K562 (cell line): ENCODE results near the gene DYNLL1. TPM values are rescaled to one million over a fixed set of nuclear protein-coding genes. Genes with fewer than 3 reads are reported as not detected.

Experiments used
- ARID1B ChIP-seq: fragments of 450-650 bp; IDR thresholded peaks from 2 replicates; pipeline ENCODE4 v1.6.1; 2016; ENCODE audit warnings: antibody characterized with exemption, mild to moderate bottlenecking, inconsistent platforms
- ATF7 ChIP-seq: fragments of 450-650 bp; IDR thresholded peaks from 2 replicates; pipeline ENCODE4 v1.7.1; 2014; ENCODE audit warnings: mild to moderate bottlenecking, moderate library complexity
- BHLHE40 ChIP-seq: IDR thresholded peaks from 2 replicates; pipeline ENCODE4 v1.6.1; 2011; ENCODE audit warnings: low read length, improper control_type of control experiment
- BMI1 ChIP-seq: fragments of 150-350 bp; IDR thresholded peaks from 2 replicates; pipeline ENCODE4 v1.6.1; 2014; ENCODE audit warnings: low read length
- CAMTA2 ChIP-seq: fragments of 250-450 bp; sonication (Bioruptor Pico); conservative IDR thresholded peaks from 2 replicates; pipeline ENCODE4 v1.5.1; 2022
- DPF2 ChIP-seq: fragments of 450-650 bp; IDR thresholded peaks from 2 replicates; pipeline ENCODE4 v1.6.1; 2016
- ELF2 ChIP-seq: fragments of 250-450 bp; sonication (Bioruptor Pico); IDR thresholded peaks from 2 replicates; pipeline ENCODE4 v1.5.0; 2021; ENCODE audit warnings: mild to moderate bottlenecking
- ETV1 ChIP-seq: fragments of 450-650 bp; conservative IDR thresholded peaks from 2 replicates; pipeline ENCODE4 v1.6.1; 2016; ENCODE audit warnings: missing genetic modification characterization, control low read depth, low read depth, missing compliant biosample characterization
- GABPB2 ChIP-seq: fragments of 250-450 bp; sonication (Bioruptor Pico); conservative IDR thresholded peaks from 2 replicates; pipeline ENCODE4 v1.5.1; 2021; ENCODE audit warnings: mild to moderate bottlenecking
- HDAC1 ChIP-seq, 2 experiments: fragments of 450-650 bp; IDR thresholded peaks; 2 replicates each; pipeline ENCODE4 v1.6.1; 2016 to 2017; ENCODE audit warnings: inconsistent platforms in 1 of 2, mild to moderate bottlenecking in 1 of 2, moderate library complexity in 1 of 2
- KDM4B ChIP-seq, 2 experiments: fragments of 450-650 bp in 1 of 2; sonication (generic) in 1 of 2; IDR thresholded peaks; 2 replicates each; pipeline ENCODE4 v1.6.1; 2016 to 2017; ENCODE audit warnings: borderline replicate concordance in 2 of 2, antibody characterized with exemption in 1 of 2, low read depth in 1 of 2, mild to moderate bottlenecking in 1 of 2
- KHSRP ChIP-seq: fragments of 450-650 bp; IDR thresholded peaks from 2 replicates; pipeline ENCODE4 v1.6.1; 2017
- MTA1 ChIP-seq: fragments of 450-650 bp; IDR thresholded peaks from 2 replicates; pipeline ENCODE4 v1.6.1; 2017; ENCODE audit warnings: borderline replicate concordance
- MYNN ChIP-seq, 2 experiments: sonication (generic); formaldehyde crosslinking in 1 of 2; IDR thresholded peaks; 2 replicates each; pipeline versions ENCODE4 v1.5.0 to v1.6.1; 2016 to 2020; ENCODE audit warnings: antibody characterized with exemption in 1 of 2, missing genetic modification reagents in 1 of 2
- NFIX ChIP-seq: fragments of 250-450 bp; sonication (Bioruptor Pico); IDR thresholded peaks from 2 replicates; pipeline ENCODE4 v1.4.0; 2020; ENCODE audit warnings: low read depth, mild to moderate bottlenecking, moderate library complexity
- RCOR1 ChIP-seq, 2 experiments: IDR thresholded peaks; 2 replicates each; pipeline ENCODE4 v1.6.1; 2012; ENCODE audit warnings: low read depth in 2 of 2, low read length in 2 of 2, borderline replicate concordance in 1 of 2, improper control_type of control experiment in 1 of 2
- SP1 ChIP-seq: sonication (generic); formaldehyde crosslinking; IDR thresholded peaks from 2 replicates; pipeline ENCODE4 v1.8.1; 2022; ENCODE audit warnings: mild to moderate bottlenecking, missing genetic modification reagents
- ZNF384 ChIP-seq: IDR thresholded peaks from 2 replicates; pipeline ENCODE4 v1.6.1; 2012; ENCODE audit warnings: low read depth, low read length, improper control_type of control experiment
- polyA plus RNA-seq, 8 experiments: library from polyadenylated mRNA; depleted of rRNA in 4 of 8; stranded (reverse) in 5 of 8; unstranded in 3 of 8; fragments of >200 nt; fragmentation: Nextera tagmentation in 2 of 8; fragmentation: Illumina TruSeq in 1 of 8; extraction: Ambion mirVana in 2 of 8; extraction: Trizol in 1 of 8; gene quantifications; 2 replicates each; pipeline versions ENCODE4 v1.2.1 to v1.2.3, GENCODE V29; 2011 to 2014; ENCODE audit warnings: inconsistent platforms in 1 of 8, missing spikeins in 1 of 8
- total RNA-seq, 7 experiments: library from RNA; depleted of rRNA in 6 of 7; stranded (reverse); fragments of >200 nt in 6 of 7; fragmentation: Illumina TruSeq in 2 of 7; extraction: Trizol in 2 of 7; gene quantifications; 2 replicates each; pipeline versions ENCODE4 v1.2.1 to v1.2.3, GENCODE V29; 2011 to 2021; ENCODE audit warnings: low replicate concordance in 1 of 7
- TF ChIP-seq, protein P1 (sequence below): sonication (generic); formaldehyde crosslinking; IDR thresholded peaks from 2 replicates; pipeline ENCODE4 v1.9.0; 2022; ENCODE audit warnings: mild to moderate bottlenecking, missing genetic modification reagents
- TF ChIP-seq, protein P2 (sequence below): fragments of 450-650 bp; IDR thresholded peaks from 2 replicates; pipeline ENCODE4 v1.6.1; 2016; ENCODE audit warnings: mild to moderate bottlenecking, moderate library complexity

DYNLL1 gene
- total and polyA plus RNA-seq, 9 of the 15 experiments (the other 6 are each of a cell fraction or from before 2014, with no cell fraction given): 303 to 1,112 (median 468) TPM

DNA sequence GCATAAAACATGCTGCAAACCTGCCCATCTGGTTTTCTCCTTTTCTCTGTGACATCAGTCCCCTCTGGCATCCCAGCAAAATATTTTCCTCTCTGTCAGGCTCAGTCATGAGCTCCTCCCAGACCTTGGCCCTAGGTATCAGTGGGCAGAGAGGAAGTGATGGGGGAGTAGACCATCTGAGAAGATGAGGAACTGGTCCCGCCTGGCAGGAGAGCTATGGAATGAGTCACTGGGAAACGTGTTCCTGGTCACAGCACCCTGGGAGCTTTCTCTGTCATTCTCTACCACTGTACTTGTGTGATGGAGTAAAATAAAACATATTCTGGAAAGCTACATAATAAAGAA lies 21.3 kb upstream of the DYNLL1 start (continued):
- 0 out of 4 replicates have a peak, but pooled peaks of 1 of the 2 experiments have one; percentile 56 for TF ChIP-seq RCOR1 (IDR thresholded peaks at IDR 0.05; ENCODE audit: borderline replicate concordance in 1 of 2, low read depth in 2 of 2, low read length in 2 of 2)
- TF ChIP-seq BMI1: no peak
- TF ChIP-seq BHLHE40: peak; percentile 30; the same call in 1 of the 2 replicates
- TF ChIP-seq DPF2: peak; percentile 52; the same call in 1 of the 2 replicates
- no peak for TF ChIP-seq GABPB2 (CRISPR knock-in tag)
- TF ChIP-seq KHSRP: no peak
- TF ChIP-seq, protein P1, sequence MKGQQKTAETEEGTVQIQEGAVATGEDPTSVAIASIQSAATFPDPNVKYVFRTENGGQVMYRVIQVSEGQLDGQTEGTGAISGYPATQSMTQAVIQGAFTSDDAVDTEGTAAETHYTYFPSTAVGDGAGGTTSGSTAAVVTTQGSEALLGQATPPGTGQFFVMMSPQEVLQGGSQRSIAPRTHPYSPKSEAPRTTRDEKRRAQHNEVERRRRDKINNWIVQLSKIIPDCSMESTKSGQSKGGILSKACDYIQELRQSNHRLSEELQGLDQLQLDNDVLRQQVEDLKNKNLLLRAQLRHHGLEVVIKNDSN (CRISPR knock-in tag): no peak
- no peak for TF ChIP-seq NFIX (CRISPR knock-in tag)
- TF ChIP-seq MTA1: no peak
- TF ChIP-seq KDM4B (IDR thresholded peaks at IDR 0.05; ENCODE audit: borderline replicate concordance in 2 of 2, low read depth in 1 of 2): no peak
- 0 out of 2 replicates have a peak, but pooled peaks have one; percentile 11 for TF ChIP-seq ETV1 (tag)
- peak; percentile 72 for TF ChIP-seq MYNN (IDR thresholded peaks at IDR 0.05)
- TF ChIP-seq MYNN (CRISPR knock-in tag; IDR thresholded peaks at IDR 0.05): no peak
- peak in 1 of 2 experiments; percentile 48; a peak in 2 of 4 replicates for TF ChIP-seq HDAC1 (IDR thresholded peaks at IDR 0.05)
- TF ChIP-seq ELF2: no peak
- no peak for TF ChIP-seq ZNF384
- TF ChIP-seq ARID1B: peak; percentile 40
- TF ChIP-seq ATF7: no peak
- no peak for TF ChIP-seq SP1 (CRISPR knock-in tag)
- TF ChIP-seq CAMTA2: no peak
- TF ChIP-seq, protein P2, sequence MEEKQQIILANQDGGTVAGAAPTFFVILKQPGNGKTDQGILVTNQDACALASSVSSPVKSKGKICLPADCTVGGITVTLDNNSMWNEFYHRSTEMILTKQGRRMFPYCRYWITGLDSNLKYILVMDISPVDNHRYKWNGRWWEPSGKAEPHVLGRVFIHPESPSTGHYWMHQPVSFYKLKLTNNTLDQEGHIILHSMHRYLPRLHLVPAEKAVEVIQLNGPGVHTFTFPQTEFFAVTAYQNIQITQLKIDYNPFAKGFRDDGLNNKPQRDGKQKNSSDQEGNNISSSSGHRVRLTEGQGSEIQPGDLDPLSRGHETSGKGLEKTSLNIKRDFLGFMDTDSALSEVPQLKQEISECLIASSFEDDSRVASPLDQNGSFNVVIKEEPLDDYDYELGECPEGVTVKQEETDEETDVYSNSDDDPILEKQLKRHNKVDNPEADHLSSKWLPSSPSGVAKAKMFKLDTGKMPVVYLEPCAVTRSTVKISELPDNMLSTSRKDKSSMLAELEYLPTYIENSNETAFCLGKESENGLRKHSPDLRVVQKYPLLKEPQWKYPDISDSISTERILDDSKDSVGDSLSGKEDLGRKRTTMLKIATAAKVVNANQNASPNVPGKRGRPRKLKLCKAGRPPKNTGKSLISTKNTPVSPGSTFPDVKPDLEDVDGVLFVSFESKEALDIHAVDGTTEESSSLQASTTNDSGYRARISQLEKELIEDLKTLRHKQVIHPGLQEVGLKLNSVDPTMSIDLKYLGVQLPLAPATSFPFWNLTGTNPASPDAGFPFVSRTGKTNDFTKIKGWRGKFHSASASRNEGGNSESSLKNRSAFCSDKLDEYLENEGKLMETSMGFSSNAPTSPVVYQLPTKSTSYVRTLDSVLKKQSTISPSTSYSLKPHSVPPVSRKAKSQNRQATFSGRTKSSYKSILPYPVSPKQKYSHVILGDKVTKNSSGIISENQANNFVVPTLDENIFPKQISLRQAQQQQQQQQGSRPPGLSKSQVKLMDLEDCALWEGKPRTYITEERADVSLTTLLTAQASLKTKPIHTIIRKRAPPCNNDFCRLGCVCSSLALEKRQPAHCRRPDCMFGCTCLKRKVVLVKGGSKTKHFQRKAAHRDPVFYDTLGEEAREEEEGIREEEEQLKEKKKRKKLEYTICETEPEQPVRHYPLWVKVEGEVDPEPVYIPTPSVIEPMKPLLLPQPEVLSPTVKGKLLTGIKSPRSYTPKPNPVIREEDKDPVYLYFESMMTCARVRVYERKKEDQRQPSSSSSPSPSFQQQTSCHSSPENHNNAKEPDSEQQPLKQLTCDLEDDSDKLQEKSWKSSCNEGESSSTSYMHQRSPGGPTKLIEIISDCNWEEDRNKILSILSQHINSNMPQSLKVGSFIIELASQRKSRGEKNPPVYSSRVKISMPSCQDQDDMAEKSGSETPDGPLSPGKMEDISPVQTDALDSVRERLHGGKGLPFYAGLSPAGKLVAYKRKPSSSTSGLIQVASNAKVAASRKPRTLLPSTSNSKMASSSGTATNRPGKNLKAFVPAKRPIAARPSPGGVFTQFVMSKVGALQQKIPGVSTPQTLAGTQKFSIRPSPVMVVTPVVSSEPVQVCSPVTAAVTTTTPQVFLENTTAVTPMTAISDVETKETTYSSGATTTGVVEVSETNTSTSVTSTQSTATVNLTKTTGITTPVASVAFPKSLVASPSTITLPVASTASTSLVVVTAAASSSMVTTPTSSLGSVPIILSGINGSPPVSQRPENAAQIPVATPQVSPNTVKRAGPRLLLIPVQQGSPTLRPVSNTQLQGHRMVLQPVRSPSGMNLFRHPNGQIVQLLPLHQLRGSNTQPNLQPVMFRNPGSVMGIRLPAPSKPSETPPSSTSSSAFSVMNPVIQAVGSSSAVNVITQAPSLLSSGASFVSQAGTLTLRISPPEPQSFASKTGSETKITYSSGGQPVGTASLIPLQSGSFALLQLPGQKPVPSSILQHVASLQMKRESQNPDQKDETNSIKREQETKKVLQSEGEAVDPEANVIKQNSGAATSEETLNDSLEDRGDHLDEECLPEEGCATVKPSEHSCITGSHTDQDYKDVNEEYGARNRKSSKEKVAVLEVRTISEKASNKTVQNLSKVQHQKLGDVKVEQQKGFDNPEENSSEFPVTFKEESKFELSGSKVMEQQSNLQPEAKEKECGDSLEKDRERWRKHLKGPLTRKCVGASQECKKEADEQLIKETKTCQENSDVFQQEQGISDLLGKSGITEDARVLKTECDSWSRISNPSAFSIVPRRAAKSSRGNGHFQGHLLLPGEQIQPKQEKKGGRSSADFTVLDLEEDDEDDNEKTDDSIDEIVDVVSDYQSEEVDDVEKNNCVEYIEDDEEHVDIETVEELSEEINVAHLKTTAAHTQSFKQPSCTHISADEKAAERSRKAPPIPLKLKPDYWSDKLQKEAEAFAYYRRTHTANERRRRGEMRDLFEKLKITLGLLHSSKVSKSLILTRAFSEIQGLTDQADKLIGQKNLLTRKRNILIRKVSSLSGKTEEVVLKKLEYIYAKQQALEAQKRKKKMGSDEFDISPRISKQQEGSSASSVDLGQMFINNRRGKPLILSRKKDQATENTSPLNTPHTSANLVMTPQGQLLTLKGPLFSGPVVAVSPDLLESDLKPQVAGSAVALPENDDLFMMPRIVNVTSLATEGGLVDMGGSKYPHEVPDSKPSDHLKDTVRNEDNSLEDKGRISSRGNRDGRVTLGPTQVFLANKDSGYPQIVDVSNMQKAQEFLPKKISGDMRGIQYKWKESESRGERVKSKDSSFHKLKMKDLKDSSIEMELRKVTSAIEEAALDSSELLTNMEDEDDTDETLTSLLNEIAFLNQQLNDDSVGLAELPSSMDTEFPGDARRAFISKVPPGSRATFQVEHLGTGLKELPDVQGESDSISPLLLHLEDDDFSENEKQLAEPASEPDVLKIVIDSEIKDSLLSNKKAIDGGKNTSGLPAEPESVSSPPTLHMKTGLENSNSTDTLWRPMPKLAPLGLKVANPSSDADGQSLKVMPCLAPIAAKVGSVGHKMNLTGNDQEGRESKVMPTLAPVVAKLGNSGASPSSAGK: no peak
